Stomach (tissue), 4 donors: ENCODE measurements around the gene RSU1.

Experiments
- CTCF ChIP-seq, 7 experiments: fragments of 450-650 bp in 4 of 7; fragments of 200-600 bp in 3 of 7; sonication (generic) in 3 of 7; IDR thresholded peaks; one replicate each; pipeline ENCODE4 v1.5.1; 2016 to 2019; ENCODE audit warnings: antibody characterized with exemption in 7 of 7, control low read depth in 2 of 7, mild to moderate bottlenecking in 1 of 7
- POLR2A ChIP-seq, 4 donors: fragments of 450-650 bp; IDR thresholded peaks; one replicate each; pipeline ENCODE4 v1.6.1; 2016; ENCODE audit warnings: antibody characterized with exemption in 4 of 4, control low read depth in 2 of 4, mild to moderate bottlenecking in 1 of 4, moderate library complexity in 1 of 4

- TF ChIP-seq POLR2A (IDR thresholded peaks at IDR 0.05) (no peak), CTCF (IDR thresholded peaks at IDR 0.05) (no peak)
Observed at GRCh38 chr10:16717622-16718395, 99.4 kb downstream of the RSU1 start.
